Omental fat pad (tissue), 4 donors: Measurements from ENCODE around the gene CSNK1D. TPM values are rescaled to one million over a fixed set of nuclear protein-coding genes. Genes with fewer than 3 reads are reported as not detected.

ENCODE experiments used
- ATAC-seq: fragments of 150-250 bp; one replicate; pipeline ENCODE4 v1.9.1; 2016; ENCODE audit warnings: mild to moderate bottlenecking, moderate library complexity; ENCODE audit not compliant: low FRiP score
- DNase-seq: peaks from one replicate; pipeline ENCODE4 v3.0.0-alpha.2; 2019; ENCODE audit warnings: low spot score
- CTCF ChIP-seq, 3 donors: fragments of 450-650 bp; IDR thresholded peaks; one replicate each; pipeline ENCODE4 v1.5.1; 2016 to 2017; ENCODE audit warnings: antibody characterized with exemption in 3 of 3, mild to moderate bottlenecking in 3 of 3, moderate library complexity in 2 of 3
- total RNA-seq, 4 donors: library from RNA; depleted of rRNA; stranded (reverse); fragments of >200 nt; gene quantifications; one replicate each; pipeline ENCODE4 v1.1.0, GENCODE V29; 2016

CSNK1D gene
- total RNA-seq, 4 donors from 2014 or later = 54.7 to 117 (median 98.4) TPM

GRCh38 chr17:82277851-82278250 is 4.4 kb upstream of the CSNK1D start:
- TF ChIP-seq CTCF (IDR thresholded peaks at IDR 0.05) = no peak
- DNase-seq (no peak), ATAC-seq (no peak)

- ATAC-seq (no peak), DNase-seq (no peak)
- no peak for TF ChIP-seq CTCF (IDR thresholded peaks at IDR 0.05)
Observed at GRCh38 chr17:82276938-82277337, 3.4 kb upstream of the CSNK1D start.

DNA sequence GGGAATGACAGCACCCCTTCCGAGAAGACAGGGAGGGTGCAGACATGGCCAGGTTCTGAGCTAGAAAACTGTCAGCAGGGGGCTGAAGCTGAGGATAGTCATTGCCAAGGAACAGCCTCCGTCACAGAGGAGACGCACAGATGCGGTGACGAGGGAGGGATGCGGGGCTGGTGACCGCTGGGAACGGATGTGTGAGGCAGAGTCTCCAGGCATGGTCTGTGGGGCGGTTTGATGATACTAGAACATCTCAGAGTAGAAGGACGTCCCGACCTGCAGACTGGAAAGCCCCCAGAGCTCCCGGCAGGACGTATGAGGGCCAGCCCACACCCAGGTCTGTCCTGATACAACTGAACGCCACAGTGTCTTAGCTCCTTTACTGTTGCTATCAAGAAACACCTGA is 1.8 kb upstream of the CSNK1D start:
- DNase-seq = no peak
- no peak for TF ChIP-seq CTCF (IDR thresholded peaks at IDR 0.05)
- no peak for ATAC-seq

DNA sequence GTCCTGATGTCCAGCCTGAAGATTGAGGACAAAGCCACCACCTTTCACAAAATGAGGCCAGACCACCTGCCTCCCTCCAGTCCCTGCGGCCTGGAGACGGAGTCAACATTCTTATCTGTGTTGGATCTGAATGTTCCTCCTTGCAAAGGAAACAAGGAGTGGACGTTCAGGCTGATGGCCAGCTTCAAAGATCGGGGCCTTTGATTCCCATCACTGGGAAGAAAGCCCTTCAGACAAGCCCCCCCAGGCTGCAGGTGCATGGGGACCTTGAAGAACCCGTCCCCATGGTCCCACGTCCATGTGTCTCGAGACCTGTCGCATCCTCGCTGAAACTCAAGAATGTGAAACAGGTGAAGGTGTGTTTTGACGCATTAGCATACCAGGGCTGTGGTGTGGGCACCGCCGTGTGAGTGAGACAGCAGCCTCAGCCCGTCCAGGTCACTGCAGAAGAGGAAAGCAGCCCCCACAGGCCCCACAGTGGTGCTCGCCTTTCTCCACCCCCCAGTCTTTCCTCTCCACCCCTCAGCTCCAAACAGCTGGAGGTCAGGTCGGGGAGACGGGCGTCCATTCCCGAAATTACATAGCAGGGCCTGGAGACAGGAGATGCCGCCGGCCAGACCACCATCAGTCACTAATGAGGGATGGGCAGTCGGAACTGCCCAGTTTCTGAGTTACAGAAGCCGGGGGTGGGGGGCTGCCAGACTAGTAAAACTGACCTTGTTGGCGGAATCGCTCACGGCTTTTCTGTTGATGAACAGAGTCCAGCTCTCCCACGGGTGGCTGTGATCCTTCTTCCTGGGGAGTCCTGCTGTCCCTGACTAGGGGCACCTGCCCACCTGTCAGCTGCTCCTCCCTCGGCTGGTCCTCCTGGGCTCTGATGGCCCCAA is 877 bp upstream of the CSNK1D start:
- no peak for TF ChIP-seq CTCF (IDR thresholded peaks at IDR 0.05)
- DNase-seq = no peak
- no peak for ATAC-seq

DNA sequence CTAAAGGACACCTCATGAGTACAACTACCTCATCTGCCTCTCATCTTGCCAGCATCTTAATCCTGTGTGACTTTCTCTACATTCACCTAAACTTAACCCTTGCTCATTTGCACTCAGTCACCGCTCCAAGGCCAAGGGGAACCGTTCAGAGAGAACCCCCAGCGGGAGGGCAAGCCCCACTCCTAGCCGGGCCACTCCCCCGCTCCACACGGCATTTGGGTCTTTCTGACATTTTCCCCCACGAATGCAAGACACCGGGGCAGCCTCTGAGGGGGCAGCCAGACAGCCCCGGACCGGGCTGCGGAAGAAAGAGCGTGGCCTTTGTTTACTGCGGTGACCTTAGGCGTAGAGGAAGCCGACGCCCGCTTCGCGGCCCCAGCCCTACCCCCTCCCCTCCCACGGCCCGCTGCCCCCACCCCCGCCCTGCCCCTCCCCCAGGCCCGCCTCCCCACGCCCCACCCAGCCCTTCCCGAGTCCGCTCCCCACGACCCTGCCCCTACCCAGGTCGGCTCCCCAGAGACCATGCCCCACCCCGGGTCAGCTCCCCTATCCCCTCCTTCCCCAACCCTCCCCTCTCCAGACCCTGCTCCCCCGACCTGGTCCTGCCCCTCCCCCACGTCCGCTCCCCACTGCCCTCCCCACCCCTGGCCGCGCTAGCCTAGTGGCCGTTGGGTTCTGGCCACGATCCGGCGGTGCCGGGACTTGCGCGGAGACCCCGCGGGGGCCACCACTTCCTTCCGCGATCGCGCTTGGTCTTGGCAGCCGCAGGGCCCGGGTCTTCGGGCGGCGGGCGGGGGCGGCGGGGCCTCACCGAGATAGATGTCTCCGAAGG is 789 bp downstream of the CSNK1D start:
- no peak for TF ChIP-seq CTCF (IDR thresholded peaks at IDR 0.05)
- ATAC-seq (peak; percentile 8), DNase-seq (no peak)

DNA sequence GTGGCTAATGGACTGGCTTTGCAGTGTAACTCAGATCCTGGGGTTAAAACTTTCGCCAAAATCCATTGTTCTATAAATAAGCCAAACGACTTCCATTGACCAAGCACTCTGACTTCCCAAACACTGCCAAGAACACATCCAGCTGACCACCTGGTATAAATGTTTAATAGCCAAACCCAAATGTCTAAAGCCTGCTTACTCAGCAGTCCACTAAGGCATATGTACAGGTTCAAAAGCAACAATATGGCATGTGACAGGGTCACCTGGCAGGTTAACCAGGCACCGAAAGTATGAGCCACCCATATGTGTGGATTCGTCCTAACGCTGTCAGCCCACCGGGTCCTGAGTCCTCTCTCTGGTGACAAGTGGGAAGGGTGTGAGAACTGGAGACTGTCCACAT is 2.1 kb downstream of the CSNK1D start:
- DNase-seq (no peak), ATAC-seq (no peak)
- TF ChIP-seq CTCF (IDR thresholded peaks at IDR 0.05) = no peak
